GM21367 (cell line): Measurements from ENCODE around the gene TMEM106C.

ENCODE experiments used
- ATAC-seq: cut with Tn5 transposase; IDR thresholded peaks from one replicate; pipeline ENCODE4 v1.9.1; 2021; ENCODE audit not compliant: unreplicated experiment

TMEM106C gene

DNA sequence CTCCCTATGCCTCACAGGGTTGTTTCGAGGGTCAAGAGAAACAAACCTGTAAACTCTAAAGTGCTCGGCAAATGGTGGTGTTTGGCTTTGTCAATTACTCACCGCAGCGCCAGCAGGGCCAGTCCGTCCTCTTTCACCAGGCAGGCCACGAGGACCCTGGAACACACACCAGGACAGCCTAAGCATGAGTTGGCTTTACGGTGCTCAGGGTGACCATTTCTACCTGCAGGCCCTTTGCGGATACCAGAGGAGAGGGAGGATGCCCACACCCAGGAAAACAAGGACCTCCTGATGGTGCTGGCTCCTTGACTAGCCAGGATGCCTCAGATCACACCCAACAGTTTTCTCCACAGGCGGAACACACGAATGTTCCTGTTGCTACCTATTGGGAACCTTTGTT is 29.4 kb downstream of the TMEM106C start:
- ATAC-seq = no peak

DNA sequence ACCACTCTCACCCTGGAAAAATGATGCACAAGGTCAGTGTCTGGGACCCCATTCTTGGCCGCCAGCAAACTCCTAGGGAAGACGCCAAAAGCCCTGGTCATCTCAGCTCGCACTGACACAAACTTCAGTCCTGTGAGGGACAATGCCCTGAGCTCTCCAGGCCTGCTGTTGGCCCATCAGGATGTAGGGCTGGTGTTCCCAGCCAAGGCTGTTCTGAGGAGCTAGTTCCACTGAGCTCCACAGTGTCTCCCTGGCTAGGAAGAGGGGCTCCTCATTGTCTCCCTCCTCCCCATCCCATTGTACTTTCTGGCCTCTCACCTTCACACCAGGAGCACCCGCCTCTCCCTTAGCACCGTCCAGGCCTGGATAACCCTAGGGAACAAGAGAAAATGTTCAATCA is 30.1 kb downstream of the TMEM106C start:
- no peak for ATAC-seq

DNA sequence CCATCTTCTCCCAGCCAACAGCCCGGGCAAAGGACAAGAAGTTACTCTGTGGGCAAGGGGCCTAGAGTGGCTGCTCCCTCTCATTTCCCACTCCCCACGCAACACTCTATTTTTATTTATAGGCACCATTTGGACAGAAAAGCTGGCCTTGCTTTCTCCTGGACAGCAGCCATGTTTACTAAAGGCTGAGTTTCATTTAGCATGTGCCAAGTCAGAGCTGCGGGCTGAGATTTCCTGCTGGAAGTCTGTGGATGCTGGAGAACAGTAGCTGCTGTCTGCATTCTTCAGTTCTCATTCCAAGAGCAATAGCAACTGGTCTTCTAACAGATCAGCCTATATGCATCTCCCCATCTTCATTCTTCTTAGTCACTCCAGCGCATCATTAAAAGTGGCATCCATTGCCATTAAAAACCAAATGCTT is 32.6 kb downstream of the TMEM106C start:
- ATAC-seq = no peak

DNA sequence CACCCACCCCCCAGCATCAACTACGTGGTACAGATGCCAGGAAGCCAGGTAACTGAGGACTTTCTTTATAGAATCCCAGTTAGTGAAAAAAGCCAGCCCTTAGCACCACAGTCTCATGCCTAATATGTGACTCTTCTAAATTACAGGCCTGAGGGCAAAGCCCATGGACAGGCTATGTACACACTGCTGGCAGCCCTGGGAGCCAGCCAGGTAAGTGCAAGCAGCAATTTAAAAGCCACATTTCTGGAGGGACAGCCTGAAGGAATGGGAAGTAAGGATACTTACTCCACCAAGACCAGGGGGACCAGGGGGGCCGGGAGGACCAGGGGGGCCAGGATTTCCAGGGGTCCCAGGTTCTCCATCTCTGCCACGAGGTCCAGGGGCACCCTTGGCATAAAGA is 33.9 kb downstream of the TMEM106C start:
- no peak for ATAC-seq

DNA sequence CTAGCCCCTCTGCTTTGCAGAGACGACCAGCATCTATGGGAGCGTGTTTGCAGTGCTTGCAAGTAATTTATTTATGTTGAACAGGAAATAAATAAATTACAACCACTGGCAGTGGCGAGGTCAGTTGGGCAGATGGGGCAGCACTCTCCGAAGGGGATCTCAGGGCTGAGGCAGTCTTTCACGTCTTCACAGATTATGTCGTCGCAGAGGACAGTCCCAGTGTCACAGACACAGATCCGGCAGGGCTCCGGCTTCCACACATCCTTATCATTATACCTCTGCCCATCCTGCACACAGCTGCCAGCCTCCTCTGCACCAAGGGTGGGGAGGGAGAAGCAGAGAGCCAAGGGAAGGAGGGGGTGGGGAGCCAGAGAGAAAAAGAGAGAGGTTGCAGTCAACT is 36.4 kb downstream of the TMEM106C start:
- ATAC-seq = no peak

DNA sequence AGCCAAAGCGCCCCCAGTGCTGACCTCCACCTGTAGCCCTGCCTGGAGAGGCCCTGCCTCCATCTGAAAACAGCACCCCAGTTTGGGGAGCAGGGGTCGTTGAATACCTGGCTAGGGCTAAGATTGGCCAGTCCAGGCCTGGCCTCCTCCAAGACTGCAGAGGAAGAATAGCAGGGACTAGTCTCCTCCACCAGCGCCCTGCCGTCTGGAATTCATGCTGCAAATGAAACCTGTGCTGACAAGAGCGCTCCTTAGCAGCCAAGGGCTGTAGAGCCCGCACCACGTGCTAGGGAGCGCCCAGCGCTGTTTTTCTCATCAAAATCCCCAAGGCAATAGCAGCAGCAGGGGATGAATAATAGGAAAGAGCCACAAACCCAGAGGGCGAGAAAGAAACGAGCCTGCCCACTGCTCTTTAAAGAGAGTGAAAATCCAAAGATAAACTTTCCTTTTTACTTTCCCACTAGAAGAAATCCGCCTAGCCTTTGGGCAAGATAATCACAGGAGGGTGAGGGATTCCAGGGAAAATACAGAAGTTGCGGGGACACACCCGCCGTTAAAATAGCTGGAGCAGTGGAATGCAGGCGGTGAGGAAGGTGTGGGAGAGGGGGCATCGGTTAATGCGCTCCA is 37.6 kb downstream of the TMEM106C start:
- ATAC-seq = no peak

DNA sequence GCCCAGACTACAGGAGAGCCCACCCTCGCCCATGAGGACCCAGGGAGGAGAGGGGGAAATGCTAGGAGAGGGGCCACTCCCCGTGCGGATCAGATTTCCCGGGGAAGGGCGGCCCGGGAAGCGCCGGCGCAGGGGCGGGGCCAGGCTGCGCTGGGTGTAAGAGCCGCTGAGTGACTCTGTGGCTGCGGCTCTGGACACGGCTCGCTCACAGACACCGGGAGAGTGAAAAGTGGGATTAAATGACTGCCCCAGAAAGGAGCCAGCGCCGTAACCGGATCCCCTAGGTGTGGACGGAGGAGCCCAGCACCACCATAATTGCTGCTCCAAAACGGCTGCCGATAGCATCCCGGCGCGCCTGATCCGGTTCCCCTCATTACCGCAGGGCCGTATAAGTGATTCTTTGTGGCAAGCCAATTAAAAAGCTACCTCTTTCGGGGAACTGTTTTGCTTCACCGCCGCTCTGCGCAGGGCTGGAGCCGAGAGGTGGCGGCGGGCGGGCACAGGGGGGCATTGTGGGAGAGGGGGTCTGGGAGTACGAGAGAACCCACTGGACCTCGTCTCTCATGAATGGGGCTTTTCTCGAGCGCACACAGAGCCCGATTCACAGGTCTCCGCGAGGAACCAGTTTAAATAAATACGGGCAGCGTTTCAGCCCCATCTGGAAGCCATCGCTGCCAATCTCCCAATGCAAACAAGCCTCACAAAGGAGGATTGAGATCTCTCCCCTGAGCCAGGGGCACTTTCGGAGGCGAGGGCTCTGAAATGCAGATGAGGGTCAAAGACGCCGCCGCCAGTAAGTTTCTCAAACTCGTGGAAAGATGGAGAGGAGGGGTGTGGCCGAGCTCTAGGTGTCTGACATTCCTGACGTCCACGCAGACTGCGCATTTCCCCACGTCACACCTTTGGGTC is 38.4 kb downstream of the TMEM106C start:
- no peak for ATAC-seq

DNA sequence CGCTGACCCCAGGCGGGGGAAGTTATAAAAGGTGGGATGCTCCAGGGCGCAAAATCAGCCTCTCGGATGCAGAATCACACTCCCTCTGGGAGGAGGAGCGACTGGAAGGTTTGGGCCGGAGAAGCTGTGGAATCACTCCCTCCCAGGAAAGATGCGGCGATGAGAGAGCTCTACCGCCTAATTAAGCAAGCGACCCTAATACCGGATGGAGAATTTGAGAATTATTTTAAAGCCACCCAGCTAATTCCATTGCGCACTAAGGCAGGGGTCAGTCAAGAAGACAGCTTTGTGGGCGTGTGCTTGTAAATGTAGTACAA is 39.0 kb downstream of the TMEM106C start:
- ATAC-seq = no peak

DNA sequence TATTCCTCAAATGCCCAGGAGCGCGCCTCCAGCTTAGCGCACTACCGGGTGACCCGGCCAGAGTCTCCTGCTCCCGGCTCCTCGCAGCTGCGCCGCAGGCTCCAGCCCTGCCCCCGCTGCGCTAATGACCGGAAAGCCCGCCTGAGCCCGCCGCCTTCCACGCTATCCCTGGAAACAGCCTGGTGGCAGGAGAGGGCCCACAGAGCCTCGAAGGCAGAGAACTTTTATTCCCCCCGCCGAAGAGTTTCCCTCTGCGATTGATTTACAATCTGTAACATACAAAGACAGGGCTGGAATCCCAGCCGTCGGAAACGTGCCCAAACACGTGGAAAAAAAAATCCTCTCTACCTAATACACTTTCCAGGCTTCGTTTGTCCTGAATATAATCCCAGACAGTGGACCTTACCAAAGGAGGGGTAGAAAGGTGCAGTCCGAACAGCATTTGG is 39.4 kb downstream of the TMEM106C start:
- ATAC-seq = no peak

DNA sequence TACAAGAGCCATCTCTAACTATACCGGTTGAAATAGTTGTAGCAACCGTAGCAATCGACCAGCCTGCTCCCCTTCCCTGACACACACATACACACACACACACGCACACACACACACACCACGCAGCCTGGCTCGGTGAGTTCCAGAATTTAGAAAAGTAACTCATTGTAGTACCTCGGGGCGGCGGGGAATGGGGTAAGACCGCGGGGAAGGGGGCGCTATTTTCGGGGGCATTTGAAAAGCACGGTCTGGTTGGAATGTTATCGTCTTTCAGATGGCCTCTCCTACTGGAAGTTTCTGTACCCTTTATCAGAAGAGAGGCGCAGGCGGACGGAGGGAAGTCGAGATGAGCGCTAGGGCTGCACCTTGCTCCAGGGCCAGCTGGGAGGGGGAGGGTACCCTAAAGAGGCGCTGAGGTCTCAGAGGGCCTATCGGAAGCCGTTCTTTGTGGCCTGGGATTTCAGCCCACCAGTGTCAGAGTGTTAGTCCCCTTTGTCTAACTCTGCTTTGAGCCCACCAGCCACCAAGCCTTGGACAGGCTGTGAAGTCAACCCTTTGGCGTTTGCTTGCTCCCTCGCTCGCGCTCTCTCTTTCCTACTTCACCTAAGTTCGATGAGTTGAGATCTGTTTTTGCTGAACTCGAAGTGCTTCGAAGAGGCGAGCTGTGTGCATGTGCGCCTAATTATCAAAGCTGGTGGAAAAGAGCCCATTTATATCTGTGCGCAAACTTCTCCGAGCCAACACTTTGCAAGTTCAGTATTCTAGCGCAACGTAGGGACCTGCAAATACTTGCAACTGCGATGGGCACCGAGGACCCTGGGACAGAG is 40.0 kb downstream of the TMEM106C start:
- no peak for ATAC-seq

DNA sequence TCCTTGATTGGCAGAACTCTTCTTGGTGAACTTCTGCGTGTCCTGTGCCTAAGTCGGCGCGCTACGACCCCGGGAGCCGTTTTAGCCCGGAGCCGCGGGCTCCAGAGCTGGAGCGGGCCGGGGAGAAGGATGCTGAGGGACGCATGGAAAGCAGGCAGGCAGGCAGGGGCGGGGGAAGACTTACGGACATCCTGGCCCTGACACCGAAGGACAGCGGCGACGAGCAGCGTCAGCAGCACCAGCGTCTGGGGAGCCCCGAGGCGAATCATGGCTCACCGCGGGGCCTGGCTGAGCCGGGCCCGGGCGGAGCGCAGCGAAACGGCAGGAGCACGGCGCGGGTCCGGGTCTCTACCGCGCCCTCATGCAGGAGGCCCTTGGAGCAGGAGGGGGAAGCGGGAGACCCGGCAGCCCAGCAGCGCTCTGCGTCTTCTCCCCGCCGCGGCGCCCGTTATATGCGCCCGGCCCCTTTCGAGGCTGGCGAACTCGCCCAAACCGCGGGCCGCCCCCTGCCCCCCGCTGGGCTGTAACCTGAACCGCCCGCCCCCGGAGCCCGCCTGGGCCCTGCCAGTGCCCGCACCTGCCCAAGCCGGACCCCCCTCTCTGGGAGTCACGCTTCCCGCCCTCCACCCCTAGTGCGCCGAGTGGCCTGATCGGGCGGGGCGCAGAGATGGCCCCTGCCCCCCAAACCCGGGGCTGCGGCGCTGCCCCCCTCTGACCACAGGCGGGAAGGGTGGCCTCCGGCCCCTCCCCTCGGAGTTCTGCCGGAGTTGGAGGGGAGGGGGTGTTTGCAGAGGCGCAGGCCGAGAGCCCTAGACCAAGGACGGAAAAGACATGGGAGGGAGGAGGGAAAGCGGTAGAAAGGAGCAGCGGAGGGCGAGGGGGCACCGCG is 40.9 kb downstream of the TMEM106C start, which contains the start of gene COL2A1:
TSS of gene COL2A1 (minus strand) at position 424 of the 889 bp plus-strand sequence. CDS start at position 269, 155 bp downstream.
- no peak for ATAC-seq

DNA sequence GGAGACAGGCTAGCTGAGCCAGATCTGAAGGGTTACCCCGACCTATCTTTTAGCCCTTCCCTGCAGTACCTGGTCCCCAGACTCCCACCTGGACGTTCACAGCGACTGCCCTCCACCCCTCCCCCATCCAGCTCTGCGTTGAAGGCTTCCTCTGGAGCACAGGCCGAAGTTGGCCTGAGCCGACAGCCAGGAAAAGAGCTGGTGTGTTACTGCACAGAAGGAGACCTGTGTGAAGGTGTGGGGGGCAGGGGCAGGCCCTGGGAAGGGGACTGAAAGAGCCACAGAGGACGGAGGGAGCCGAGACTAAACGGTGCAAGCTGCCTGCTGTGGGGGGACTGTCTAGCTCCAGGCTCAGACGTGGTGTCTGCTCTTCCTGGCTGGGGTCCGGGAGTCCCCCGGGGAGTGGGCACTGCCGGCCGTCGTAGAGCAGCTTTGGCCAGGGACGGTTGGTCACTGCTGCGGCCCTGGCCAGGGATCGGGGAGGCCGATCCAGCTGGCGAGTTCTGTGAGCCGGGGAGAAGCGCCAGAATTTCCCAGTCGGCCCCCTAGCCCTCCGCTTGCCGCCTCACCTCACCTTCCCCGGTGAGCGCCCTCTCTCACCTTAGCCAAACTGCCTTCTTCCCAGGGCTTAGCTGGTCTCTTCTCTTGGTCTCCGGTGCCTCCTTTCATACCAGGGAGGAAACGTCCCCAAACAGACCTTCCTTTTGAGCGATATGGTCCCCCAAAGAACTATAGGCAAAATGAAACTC is 41.8 kb downstream of the TMEM106C start:
- ATAC-seq = no peak

DNA sequence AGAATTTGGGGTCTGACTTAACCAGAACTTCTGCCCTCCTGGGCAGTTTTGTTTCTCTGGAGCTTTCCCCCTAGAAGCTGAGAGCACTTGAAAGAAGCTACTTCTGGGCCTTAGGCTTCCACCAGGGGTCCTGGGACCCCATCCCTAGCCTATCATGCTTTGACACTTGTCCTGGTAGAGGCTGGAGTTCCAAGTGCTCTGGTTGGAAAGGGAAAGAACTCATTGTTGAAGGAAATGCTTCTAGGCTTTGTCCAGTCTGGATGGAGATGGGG is 42.3 kb downstream of the TMEM106C start:
- no peak for ATAC-seq

DNA sequence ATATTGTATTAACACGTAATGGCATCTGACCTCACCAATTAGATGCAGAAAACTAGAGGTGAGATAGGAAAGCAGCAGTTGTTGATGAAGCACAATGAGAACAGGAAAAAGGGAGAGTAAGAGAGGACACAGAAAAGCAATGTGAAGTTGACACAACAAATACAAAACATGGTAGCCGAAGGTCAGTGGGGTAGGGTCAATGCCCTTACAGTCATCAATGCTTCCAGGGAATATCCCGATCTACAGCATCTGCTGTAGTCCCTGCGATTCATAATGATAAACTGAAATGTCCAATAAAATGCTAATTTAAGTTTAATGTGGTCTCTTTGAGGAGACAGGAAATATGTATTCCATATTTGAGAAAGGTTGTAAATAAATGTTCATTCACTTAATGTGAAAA is 43.8 kb downstream of the TMEM106C start:
- no peak for ATAC-seq

DNA sequence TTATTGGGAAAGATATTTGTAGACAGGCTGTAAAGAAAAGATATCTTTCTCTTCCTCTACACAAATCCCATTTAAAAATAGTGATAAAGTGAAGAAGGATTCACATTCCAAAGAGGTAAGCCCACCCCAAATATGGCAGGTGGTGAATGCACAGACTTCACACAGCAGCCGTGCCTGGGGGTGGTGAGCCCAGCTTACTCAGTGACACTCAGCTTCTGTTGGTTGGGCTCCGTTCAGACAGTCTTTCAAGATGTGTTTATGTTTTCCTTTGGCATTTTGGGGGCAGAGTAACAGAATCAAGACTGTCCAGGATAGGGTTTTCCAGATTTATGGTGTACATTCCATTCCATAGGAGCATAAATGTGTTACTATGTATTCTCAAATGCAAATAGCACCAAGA is 45.0 kb downstream of the TMEM106C start:
- no peak for ATAC-seq

DNA sequence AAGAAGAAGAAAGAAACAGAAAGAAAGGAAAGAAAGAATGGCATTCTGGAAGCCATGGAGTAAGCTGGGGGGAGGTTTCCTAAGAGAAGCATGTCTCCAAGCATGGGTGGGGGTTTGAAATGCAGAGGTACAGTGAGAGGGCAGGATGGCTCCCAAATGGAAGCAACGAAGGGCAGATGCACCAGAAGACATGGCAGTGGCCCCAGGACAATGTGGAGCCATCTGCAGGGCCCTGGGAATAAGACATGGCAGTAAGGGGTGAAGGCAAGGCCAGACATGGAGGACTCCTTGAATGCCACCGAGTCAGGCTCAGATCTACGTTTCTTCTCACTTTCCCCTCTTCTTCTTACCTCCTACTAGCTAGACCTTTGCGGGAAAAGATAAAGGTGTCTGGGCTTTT is 45.6 kb downstream of the TMEM106C start:
- no peak for ATAC-seq

DNA sequence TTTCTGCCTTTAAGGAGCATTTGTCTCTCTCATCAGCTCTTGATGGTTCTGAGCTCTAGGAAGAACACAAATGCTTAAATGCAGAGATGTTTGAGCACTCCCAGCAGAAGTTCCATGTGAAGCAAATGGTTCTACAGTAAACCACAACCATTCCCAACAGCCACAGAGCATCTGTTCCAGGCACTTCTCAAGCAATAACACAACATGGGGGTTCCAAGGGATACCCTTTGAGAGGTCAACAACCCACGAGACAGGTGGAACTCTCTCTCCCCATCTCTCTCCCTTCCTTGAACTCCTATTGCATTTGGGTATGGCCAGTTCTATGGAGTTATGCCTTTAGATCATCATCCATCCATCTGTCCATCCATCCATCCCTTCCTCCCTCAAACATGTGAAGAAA is 46.1 kb downstream of the TMEM106C start:
- no peak for ATAC-seq

DNA sequence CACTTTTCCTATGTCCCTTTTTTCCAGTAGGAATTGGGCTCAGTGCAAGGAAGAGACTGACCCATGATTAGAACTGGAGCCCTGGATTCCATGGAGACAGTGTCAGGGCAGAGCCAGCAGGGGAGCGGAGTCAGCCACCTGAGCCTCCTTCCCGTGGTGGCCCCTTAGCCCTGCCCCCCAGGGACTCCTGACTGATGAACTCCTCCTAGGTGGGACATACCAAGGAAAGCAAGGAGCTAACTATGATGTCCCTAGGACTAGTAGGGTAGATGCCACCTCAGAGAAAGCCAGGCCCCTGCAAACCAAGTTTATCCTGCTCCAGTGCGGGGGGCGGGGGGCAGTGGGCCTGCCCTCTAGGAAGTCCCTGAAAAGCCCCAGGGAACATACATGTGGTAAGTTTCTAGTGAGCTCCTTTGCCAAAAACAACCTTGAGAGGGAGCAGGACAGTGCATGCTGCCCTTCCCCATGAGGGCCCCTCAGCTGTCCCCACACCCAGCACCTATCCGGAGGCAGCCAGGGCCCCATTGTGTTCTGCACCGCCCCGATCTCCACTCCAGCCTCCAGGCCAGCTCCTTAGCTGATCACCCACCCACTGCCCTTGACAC is 47.1 kb downstream of the TMEM106C start:
- ATAC-seq = no peak

DNA sequence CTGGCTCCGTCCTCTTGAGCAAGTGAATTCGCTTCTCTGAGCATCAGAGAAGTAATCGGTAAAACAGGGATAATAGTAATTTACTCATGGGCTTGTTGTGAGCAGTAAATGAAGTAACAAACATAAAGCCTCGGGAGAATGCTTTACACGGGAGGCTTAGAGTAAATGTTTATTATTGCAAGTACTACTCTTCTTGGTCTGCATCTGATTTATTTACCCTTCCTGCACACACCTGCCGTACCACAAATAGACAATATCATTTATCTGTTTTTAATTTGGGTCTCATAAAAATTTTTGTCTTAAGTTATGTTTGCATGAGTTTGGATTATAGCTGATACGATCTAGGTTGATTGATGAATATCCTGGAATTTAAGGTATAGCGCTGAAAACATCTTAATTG is 48.7 kb downstream of the TMEM106C start:
- ATAC-seq = no peak

DNA sequence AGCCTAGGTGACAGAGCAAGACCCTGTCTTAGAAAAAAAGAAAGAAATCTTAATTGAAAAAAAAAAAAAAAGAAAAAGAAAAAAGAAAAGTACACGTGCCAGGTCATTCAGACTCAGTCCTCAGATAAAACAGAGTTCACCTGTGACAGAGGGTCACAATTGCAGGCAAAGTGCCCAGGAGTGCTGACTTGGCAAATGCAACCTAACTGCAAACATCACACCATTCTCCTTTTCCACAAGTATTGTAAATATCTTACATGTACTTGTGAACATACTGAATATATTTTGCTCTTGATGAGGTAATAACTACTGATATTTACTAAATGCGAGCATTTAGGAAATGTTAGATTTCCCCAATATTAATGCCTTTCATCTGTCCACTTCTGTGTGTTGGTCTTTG is 49.9 kb downstream of the TMEM106C start:
- no peak for ATAC-seq
